HEK293 (cell line): Measurements from ENCODE around the gene NTRK3.

Experiments
- ZNF785 ChIP-seq: fragments of 450-650 bp; formaldehyde crosslinking; IDR thresholded peaks from 2 replicates; pipeline ENCODE4 v1.5.1; 2016; ENCODE audit warnings: missing biosample characterization, missing genetic modification characterization
- TF ChIP-seq, protein P1 (sequence below): fragments of 450-650 bp; formaldehyde crosslinking; IDR thresholded peaks from 2 replicates; pipeline ENCODE4 v1.5.1; 2016; ENCODE audit warnings: missing biosample characterization, missing genetic modification characterization

DNA sequence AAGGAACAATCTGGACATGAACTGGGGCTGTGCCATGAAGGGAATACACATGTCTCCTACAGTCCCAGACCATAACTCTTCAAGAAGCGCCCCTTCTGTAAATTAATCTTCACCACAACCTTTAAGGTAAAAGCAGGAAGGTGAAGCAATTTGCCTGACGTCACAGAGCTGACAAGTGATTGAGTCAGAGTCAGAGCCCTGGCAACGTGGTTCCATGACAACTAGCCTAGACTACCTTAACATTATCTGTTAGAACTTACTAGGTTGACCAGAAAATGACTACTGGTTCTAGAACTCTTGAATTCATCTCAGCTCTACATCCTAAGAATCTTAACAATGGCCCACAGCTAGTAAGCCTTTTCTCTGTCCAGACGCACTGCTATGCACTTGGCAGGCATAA is 124.6 kb downstream of the NTRK3 start:
- TF ChIP-seq, protein P1, sequence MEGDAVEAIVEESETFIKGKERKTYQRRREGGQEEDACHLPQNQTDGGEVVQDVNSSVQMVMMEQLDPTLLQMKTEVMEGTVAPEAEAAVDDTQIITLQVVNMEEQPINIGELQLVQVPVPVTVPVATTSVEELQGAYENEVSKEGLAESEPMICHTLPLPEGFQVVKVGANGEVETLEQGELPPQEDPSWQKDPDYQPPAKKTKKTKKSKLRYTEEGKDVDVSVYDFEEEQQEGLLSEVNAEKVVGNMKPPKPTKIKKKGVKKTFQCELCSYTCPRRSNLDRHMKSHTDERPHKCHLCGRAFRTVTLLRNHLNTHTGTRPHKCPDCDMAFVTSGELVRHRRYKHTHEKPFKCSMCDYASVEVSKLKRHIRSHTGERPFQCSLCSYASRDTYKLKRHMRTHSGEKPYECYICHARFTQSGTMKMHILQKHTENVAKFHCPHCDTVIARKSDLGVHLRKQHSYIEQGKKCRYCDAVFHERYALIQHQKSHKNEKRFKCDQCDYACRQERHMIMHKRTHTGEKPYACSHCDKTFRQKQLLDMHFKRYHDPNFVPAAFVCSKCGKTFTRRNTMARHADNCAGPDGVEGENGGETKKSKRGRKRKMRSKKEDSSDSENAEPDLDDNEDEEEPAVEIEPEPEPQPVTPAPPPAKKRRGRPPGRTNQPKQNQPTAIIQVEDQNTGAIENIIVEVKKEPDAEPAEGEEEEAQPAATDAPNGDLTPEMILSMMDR (tag by site-specific recombination) = no peak
- TF ChIP-seq ZNF785 (tag by site-specific recombination) = no peak
